NOMO-1 treated with dmso at 0.1 percent for 144 hours (cell line): ENCODE measurements around the gene NAIF1.

Experiments used
- DNase-seq: peaks from one replicate; lab custom pipeline; 2025; ENCODE audit not compliant: unreplicated experiment; lab: John Stamatoyannopoulos, UW

Gene NAIF1

GRCh38 chr9:128102861-128103588, 35.9 kb upstream of the NAIF1 start:
- DNase-seq = no peak

GRCh38 chr9:128102196-128102595, 35.1 kb upstream of the NAIF1 start:
- DNase-seq = no peak

DNA sequence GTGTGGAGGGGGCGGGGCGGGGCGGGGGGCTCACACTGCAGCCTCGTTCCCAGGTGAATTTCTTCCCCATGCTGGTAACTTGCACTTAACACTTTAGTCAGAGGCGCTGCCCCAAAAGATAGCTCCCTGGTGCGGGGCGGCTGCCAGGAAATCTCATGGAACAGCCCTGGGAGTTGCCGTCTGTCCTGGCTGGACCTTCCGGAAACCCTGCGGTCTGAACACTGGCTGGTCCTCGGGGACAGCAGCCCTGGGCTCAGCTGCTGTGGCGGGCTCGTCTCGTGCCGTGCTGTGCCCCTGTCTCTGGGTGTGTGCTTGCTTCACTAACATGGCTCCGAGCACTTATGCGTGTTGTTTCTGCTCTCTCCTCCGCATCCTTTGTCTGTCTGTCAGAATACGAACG, 34.6 kb upstream of the NAIF1 start:
- no peak for DNase-seq

GRCh38 chr9:128101231-128101661, 34.1 kb upstream of the NAIF1 start:
- DNase-seq = no peak

DNA sequence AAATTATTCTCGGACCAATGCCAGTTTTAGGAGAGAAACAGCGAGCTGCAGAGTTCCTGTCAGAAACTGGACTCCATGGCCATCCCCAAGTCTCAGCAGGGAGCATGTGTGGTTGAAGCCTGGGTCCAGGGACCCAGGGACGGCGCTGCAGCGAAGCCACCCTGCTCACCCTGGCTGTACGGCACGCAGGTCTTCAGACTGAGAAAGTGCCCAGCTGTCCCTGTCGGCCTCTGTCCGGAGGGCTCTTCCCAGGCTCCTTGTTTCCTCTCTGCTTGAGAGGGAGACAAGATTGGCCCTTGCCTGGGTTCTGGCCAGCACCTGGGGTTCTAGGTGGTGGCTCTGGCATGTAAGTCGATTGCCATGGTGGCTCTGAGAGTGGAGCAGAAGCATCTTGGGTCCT, 33.5 kb upstream of the NAIF1 start:
- DNase-seq = no peak

DNA sequence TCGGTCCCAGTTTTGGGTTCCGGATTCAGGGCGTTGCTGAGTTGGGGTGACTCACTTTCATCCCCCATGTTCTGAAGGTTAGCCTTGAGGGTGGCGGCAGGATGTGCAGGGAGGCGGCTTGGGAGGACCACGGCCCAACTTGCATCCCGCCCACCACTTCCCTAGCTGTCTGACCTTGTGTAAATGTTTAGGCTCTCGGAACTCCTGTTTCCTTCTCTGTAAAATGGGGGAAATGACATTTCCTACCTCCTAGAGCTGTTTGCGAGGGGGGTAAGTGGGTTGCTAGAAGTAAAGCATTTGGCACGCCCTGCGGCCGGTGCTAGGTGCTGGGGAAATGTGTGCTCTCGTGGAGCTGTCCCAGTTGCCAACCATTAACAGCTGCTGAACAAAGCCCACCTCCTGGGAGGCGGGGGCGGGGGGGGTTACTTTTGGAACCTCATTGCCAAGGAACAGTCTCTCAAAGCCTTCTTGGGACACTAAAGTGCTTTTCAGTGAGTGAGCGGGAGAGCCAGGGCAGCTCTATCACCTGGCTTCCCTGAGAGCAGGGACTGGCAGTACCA, 32.9 kb upstream of the NAIF1 start:
- no peak for DNase-seq

DNA sequence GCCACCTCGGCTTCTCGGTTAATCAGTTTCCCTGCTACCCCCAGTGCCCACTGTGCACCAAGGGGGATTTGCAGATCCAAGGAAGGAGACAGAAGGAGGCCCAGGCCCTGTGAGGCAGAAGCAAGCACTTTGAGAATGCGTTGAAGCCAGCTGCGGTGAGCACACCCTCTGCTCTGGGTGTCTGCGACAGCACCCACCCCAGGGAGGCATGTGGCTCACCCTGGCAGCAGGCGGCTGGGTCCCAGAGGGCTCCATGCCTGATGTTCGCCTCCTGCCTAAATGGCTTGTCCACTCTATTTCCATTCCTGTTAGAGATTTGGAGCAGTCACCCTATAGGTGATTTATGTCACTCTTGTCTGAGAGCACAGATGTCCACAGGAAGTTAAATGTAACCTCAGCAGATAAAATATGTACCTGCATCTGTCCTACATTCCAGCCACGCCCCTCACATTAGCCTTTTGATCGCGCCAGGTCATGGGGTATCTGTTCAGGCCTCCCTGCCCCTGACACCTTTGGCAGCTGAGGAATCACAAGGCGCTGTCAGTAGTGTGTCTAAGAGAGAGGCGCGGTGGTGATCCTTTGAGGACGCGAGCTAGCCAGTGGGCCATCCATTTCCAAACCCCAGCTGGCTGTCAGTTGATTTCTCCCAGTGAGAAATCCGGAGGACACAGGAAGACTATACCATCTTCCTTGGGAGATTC, 32.3 kb upstream of the NAIF1 start:
- no peak for DNase-seq

GRCh38 chr9:128098297-128099230, 31.4 kb upstream of the NAIF1 start:
- peak; percentile 90 for DNase-seq

DNA sequence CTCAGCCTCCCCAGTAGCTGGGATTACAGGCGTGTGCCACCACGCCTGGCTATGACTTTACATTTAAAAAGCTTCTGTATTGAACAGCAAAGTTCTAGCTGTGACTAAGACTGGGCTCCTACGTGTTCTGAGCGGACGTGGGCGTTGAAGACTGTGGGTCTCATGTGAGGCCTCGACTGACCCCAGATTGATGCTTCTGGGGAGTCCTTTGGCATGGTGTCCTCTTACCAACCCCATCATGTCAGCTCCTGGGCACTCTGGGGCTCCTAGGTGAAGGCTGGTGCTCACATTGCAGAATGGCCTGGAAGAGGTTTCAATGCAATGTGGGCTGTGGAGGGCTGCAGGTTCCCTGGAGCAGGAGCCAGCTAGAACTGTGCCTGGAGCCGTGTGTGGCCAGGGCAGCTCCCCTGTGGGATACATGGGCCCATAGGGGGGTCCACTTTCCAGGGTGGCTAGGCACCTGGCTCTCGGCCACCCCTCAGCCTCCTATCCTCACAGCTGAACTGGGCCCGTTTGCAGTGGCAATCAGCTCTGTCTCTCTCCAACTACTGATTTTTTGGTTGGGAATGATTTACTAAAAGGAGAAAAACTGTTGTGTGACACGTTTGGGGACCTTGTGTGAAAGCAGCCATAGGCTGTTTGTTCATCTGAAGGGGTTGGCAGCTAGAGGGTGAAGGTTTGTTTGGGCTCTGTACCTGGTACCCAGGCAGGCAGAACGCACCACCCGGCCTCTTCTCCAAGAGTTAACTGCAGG, 30.6 kb upstream of the NAIF1 start:
- DNase-seq = no peak

- no peak for DNase-seq
These were observed 29.8 kb upstream of the NAIF1 start for GRCh38 chr9:128096616-128097536.

GRCh38 chr9:128094950-128095544, 27.9 kb upstream of the NAIF1 start:
- DNase-seq = no peak

GRCh38 chr9:128094166-128094949, 27.2 kb upstream of the NAIF1 start:
- DNase-seq = peak; percentile 89

DNA sequence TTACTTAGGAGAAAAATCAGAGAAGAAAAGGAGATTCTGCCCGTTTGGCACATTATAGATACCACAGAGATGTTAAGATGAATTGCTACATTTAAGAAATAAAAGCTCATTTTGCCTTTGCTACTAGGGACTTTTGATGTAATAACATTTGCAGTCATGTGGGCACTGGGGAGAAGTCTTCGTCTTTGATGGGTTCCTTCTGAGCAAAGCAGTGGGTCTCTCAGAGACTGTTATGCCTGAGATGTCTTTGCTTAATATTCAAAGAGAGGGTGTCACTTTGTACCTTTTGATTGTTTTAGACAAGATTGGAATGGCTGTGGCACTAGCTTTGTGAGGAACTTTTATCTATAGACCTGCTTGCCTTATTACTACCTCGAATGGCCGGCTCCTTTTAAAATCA, 25.9 kb upstream of the NAIF1 start:
- DNase-seq = no peak

GRCh38 chr9:128092199-128092977, 25.3 kb upstream of the NAIF1 start:
- DNase-seq = no peak

DNA sequence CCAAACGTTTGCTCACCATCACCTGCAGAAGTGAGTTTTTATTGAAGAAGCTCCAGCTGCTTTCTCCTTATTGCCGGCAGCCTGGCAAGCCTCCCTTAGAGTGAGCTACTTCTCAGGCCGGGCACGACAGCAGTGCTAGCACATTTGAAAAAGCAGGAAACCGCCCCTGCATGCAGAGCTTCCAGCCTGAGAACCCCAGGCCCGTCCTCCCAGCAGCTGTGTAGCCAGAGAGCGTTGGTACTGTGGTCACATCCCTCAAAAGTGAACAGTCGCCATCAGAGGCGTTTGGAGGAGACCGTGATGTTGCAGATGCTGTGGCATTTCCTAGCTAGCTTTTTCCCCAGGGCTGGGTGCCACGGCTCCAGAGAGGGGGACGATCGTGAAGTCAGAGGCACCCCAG, 24.5 kb upstream of the NAIF1 start:
- DNase-seq = no peak

DNA sequence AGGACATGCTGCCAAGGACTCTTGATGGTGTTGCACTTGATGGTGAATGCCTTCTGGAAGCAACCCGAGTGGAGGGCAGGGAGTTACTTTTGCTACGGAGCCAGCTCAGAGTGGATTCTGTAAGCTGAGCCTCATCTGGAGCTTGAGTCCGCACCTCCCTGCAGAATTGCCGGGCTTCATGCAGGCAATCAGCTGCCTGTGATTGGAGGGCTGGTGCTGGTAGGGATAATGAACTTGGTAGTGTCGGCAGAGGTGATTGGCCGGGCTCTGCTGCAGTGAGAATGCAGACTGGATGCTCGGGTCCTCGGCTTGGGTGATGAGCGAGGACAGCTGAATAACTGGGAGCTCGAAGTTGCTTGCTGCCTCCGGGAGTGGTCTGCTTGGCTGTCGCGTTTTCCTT, 24.0 kb upstream of the NAIF1 start:
- no peak for DNase-seq

- no peak for DNase-seq
These were observed 22.2 kb upstream of the NAIF1 start for GRCh38 chr9:128089299-128089698.
